Ishikawa (cell line): ENCODE data around the gene PSAP.

Experiments used
- CEBPB ChIP-seq: IDR thresholded peaks from 2 replicates; pipeline ENCODE4 v1.6.1; 2012
- CREB1 ChIP-seq: IDR thresholded peaks from 2 replicates; pipeline ENCODE4 v1.6.1; 2012; ENCODE audit warnings: low read depth
- EGR1 ChIP-seq: IDR thresholded peaks from 2 replicates; pipeline ENCODE4 v1.6.1; 2012
- EP300 ChIP-seq: IDR thresholded peaks from 2 replicates; pipeline ENCODE4 v1.6.1; 2012; ENCODE audit warnings: borderline replicate concordance
- FOXM1 ChIP-seq: IDR thresholded peaks from 2 replicates; pipeline ENCODE4 v1.6.1; 2012; ENCODE audit warnings: low read depth, borderline replicate concordance
- MAX ChIP-seq: IDR thresholded peaks from 2 replicates; pipeline ENCODE4 v1.6.1; 2012
- NFIC ChIP-seq: IDR thresholded peaks from 2 replicates; pipeline ENCODE4 v1.6.1; 2012
- RAD21 ChIP-seq: IDR thresholded peaks from 2 replicates; pipeline ENCODE4 v1.6.1; 2012; ENCODE audit warnings: low read depth
- REST ChIP-seq: IDR thresholded peaks from 2 replicates; pipeline ENCODE4 v1.6.1; 2012; ENCODE audit warnings: low read depth, mild to moderate bottlenecking
- TAF1 ChIP-seq: IDR thresholded peaks from 2 replicates; pipeline ENCODE4 v1.6.1; 2012; ENCODE audit warnings: low read depth, mild to moderate bottlenecking
- TCF12 ChIP-seq: IDR thresholded peaks from 2 replicates; pipeline ENCODE4 v1.6.1; 2012; ENCODE audit warnings: low read depth
- TEAD4 ChIP-seq: IDR thresholded peaks from 2 replicates; pipeline ENCODE4 v1.6.1; 2012
- YY1 ChIP-seq: IDR thresholded peaks from 2 replicates; pipeline ENCODE4 v1.6.1; 2012; ENCODE audit warnings: low read depth
- ZBTB7A ChIP-seq: IDR thresholded peaks from 2 replicates; pipeline ENCODE4 v1.6.1; 2012; ENCODE audit warnings: low read depth
- TF ChIP-seq, protein P1 (sequence below): IDR thresholded peaks from 2 replicates; pipeline ENCODE4 v1.6.1; 2012

Gene PSAP

DNA sequence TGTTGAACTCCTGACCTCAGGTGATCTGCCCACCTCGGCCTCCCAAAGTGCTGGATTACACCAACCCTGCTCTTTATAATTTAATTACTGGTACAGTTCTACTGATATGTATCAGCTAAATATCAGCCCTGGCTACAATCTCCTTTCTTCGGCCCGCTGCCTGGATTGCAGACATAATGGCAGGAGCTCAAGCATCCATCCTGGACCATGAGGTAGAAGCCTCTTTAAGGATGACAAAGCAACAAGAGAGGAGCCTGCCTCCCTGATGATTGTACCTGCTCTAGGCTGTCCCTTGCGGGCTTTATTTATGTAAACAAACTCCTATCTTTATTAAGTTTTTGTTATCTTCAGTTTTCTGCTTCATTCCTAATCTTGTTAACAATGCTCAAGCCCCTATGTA, 5.6 kb upstream of the PSAP start:
- TF ChIP-seq CEBPB (no peak), NFIC (no peak), TCF12 (no peak), YY1 (no peak), TEAD4 (no peak), REST (no peak), ZBTB7A (no peak), TAF1 (no peak), EGR1 (no peak), RAD21 (no peak), MAX (no peak), EP300 (no peak), FOXM1 (no peak), CREB1 (no peak)
- TF ChIP-seq, protein P1, sequence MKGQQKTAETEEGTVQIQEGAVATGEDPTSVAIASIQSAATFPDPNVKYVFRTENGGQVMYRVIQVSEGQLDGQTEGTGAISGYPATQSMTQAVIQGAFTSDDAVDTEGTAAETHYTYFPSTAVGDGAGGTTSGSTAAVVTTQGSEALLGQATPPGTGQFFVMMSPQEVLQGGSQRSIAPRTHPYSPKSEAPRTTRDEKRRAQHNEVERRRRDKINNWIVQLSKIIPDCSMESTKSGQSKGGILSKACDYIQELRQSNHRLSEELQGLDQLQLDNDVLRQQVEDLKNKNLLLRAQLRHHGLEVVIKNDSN = no peak

DNA sequence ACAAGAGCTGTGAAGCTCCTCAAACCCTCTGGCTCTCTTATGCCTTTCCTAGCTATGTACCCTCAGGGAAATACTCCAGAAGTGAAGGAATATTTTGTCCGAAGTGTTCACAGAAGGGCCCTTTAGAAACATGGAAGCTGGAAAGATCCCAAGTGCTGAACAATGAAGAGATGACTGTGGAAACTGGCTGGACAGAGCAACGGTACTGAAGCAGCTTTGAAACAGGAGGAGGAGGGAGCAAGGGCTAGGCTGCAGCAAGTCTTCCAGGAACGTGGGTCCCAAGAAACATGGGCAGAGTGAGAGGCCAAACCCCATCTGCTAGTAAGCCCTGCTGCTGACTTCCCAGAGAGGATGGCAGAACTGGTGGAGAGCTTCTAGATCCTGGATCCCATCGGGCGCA, 3.0 kb upstream of the PSAP start:
- no peak for TF ChIP-seq FOXM1
- 0 out of 2 replicates have a peak, but pooled peaks have one; percentile 36 for TF ChIP-seq REST

- no peak for TF ChIP-seq NFIC
- TF ChIP-seq ZBTB7A = no peak
- no peak for TF ChIP-seq EP300
- TF ChIP-seq TAF1 = no peak
- TF ChIP-seq CEBPB = no peak
- no peak for TF ChIP-seq EGR1
- no peak for TF ChIP-seq TEAD4
- no peak for TF ChIP-seq YY1
- TF ChIP-seq RAD21 = no peak
- TF ChIP-seq, protein P1 = no peak
- no peak for TF ChIP-seq MAX
- no peak for TF ChIP-seq FOXM1
- no peak for TF ChIP-seq CREB1
- TF ChIP-seq TCF12 = no peak
- TF ChIP-seq REST = no peak
Observed at GRCh38 chr10:71852355-71852937, 1.4 kb upstream of the PSAP start.

GRCh38 chr10:71850021-71850742, 869 bp downstream of the PSAP start:
- no peak for TF ChIP-seq EGR1
- TF ChIP-seq CEBPB = no peak
- TF ChIP-seq CREB1 = no peak
- TF ChIP-seq RAD21 = no peak
- no peak for TF ChIP-seq TAF1
- TF ChIP-seq, protein P1 = no peak
- no peak for TF ChIP-seq YY1
- no peak for TF ChIP-seq TCF12
- no peak for TF ChIP-seq EP300
- no peak for TF ChIP-seq FOXM1
- TF ChIP-seq NFIC = no peak
